OCI-LY7 (cell line): ENCODE data around the gene CLCN4. TPM values are rescaled to one million over a fixed set of nuclear protein-coding genes. Genes with fewer than 3 reads are reported as not detected.

Source experiments
- BruUV-seq: library from RNA; stranded (reverse); fragments of 400-500 nt; replicated peaks from 2 replicates; lab custom pipeline; 2021; lab: Mats Ljungman, UMichigan
- CTCF ChIA-PET: fragments of 300-600 bp; sonication (Branson Sonifier 250); formaldehyde crosslinking; loops from one replicate; lab custom pipeline; 2022; ENCODE audit warnings: antibody characterized with exemption; ENCODE audit not compliant: unreplicated experiment; lab: Charles Lee
- POLR2A ChIA-PET: fragments of 300-600 bp; sonication (Branson Sonifier 250); formaldehyde crosslinking; loops from one replicate; lab custom pipeline; 2022; ENCODE audit warnings: antibody characterized with exemption; lab: Charles Lee
- DNase-seq: peaks from one replicate; pipeline ENCODE4 v3.0.0-alpha.2; 2015; ENCODE audit warnings: low spot score
- H2AFZ ChIP-seq: fragments of 200-600 bp; sonication (generic), shearing (Covaris generic); 2 replicates; pipeline ENCODE4 v1.6.1; 2014; ENCODE audit warnings: mild to moderate bottlenecking, antibody characterized with exemption, low read length, moderate library complexity
- H3K27ac ChIP-seq: fragments of 200-600 bp; sonication (generic); 2 replicates; pipeline ENCODE4 v1.5.1; 2014; ENCODE audit warnings: mixed run types, low read depth, mild to moderate bottlenecking, moderate library complexity, low read length, inconsistent platforms; ENCODE audit not compliant: poor library complexity, severe bottlenecking
- H3K36me3 ChIP-seq: fragments of 200-600 bp; sonication (generic); 2 replicates; pipeline ENCODE4 v1.6.1; 2014; ENCODE audit warnings: mild to moderate bottlenecking, antibody characterized with exemption, low read length, moderate library complexity, mixed read lengths; ENCODE audit not compliant: insufficient read depth
- H3K4me1 ChIP-seq: fragments of 200-600 bp; sonication (generic); 2 replicates; pipeline ENCODE4 v1.5.1; 2014; ENCODE audit warnings: mild to moderate bottlenecking, low read length; ENCODE audit not compliant: insufficient read depth, poor library complexity, severe bottlenecking
- H3K4me2 ChIP-seq: fragments of 200-600 bp; sonication (generic); 2 replicates; pipeline ENCODE4 v1.6.1; 2014; ENCODE audit warnings: mild to moderate bottlenecking, low read length
- H3K4me3 ChIP-seq: fragments of 200-600 bp; sonication (generic); 2 replicates; pipeline ENCODE4 v1.5.1; 2014; ENCODE audit warnings: mild to moderate bottlenecking, low read depth, low read length; ENCODE audit not compliant: poor library complexity, severe bottlenecking
- H3K79me2 ChIP-seq: fragments of 200-600 bp; sonication (generic); 2 replicates; pipeline ENCODE4 v1.6.1; 2016; ENCODE audit warnings: low read depth, mild to moderate bottlenecking, low read length, moderate library complexity, mixed read lengths; ENCODE audit not compliant: insufficient read depth
- H3K9me2 ChIP-seq: fragments of 200-600 bp; sonication (generic); 2 replicates; pipeline ENCODE4 v1.6.1; 2016; ENCODE audit warnings: mild to moderate bottlenecking, low read length, mixed read lengths; ENCODE audit not compliant: insufficient read depth
- H3K9me3 ChIP-seq: fragments of 200-600 bp; sonication (generic); 2 replicates; pipeline ENCODE4 v1.6.1; 2014; ENCODE audit warnings: mild to moderate bottlenecking, mixed run types, low read length, mixed read lengths
- H4K20me1 ChIP-seq: fragments of 200-600 bp; sonication (generic); 2 replicates; pipeline ENCODE4 v1.6.1; 2014; ENCODE audit warnings: mild to moderate bottlenecking, antibody characterized with exemption, low read length, moderate library complexity, mixed read lengths; ENCODE audit not compliant: insufficient read depth
- CTCF ChIP-seq: fragments of 200-600 bp; sonication (generic); conservative IDR thresholded peaks from 2 replicates; pipeline ENCODE4 v1.5.1; 2014; ENCODE audit warnings: mild to moderate bottlenecking, antibody characterized with exemption, low read length, moderate library complexity, mixed read lengths
- EZH2phosphoT487 ChIP-seq: fragments of 200-600 bp; sonication (generic); IDR thresholded peaks from 2 replicates; pipeline ENCODE4 v1.6.1; 2018; ENCODE audit warnings: low read depth, borderline replicate concordance, mild to moderate bottlenecking, mixed run types, antibody characterized with exemption, low read length, moderate library complexity, mixed read lengths
- intact Hi-C: fragments of 100-400 bp; cut with micrococcal nuclease; formaldehyde crosslinking; loops from one replicate; pipeline ENCODE4 v1.10.0; 2022; ENCODE audit not compliant: unreplicated experiment
- total RNA-seq, 2 experiments: library from RNA; depleted of rRNA in 1 of 2; stranded (reverse); fragments of >200 nt in 1 of 2; shearing (Covaris generic) in 1 of 2; gene quantifications; 2 replicates each; pipeline ENCODE4 v1.2.3, GENCODE V29; 2014 to 2022

The CLCN4 gene
- total RNA-seq, 2 experiments from 2014 or later = 7.8 to 9.7 TPM

- Histone ChIP-seq H3K36me3 (peaks cover 25% of the 10 kb centered on the region), H3K27ac (no peak overlapping the region), H3K4me2 (no peak overlapping the region), H3K79me2 (no peaks in the 10 kb centered on the region), H3K9me3 (no peaks in the 10 kb centered on the region), H4K20me1 (no peaks in the 10 kb centered on the region), H3K9me2 (no peaks in the 10 kb centered on the region), H3K4me1 (peaks cover 15% of the 10 kb centered on the region), H2AFZ (no peak overlapping the region), H3K4me3 (no peak overlapping the region)
- ChIA-PET CTCF (no interaction called here), POLR2A (no interaction called here)
- intact Hi-C loops = no loop called here
- no TSS peak for BruUV-seq
- no peak for DNase-seq
- TF ChIP-seq EZH2phosphoT487 (no peak), CTCF (no peak)
Observed at GRCh38 chrX:10142041-10142599, 14.7 kb upstream of the CLCN4 start.

- peaks cover 15% of the 10 kb centered on the region for H3K4me1 ChIP-seq
- no peak overlapping the region for H2AFZ ChIP-seq
- H3K36me3 ChIP-seq = peaks cover 22% of the 10 kb centered on the region
- DNase-seq = peak; percentile 43
- ChIA-PET CTCF (no interaction called here), POLR2A (interaction anchor here (2.6 kb wide), 1 partner anchor 12 kb away, joined by 7 read pairs; no protein-coding TSS in a partner anchor)
- H3K9me3 ChIP-seq = no peaks in the 10 kb centered on the region
- H4K20me1 ChIP-seq = no peaks in the 10 kb centered on the region
- no peak overlapping the region for H3K4me3 ChIP-seq
- peak overlapping the region; percentile 28 for H3K27ac ChIP-seq
- no peaks in the 10 kb centered on the region for H3K9me2 ChIP-seq
- no TSS peak for BruUV-seq
- H3K79me2 ChIP-seq = no peaks in the 10 kb centered on the region
- TF ChIP-seq EZH2phosphoT487 (no peak), CTCF (no peak)
- H3K4me2 ChIP-seq = 0 out of 2 replicates have a peak overlapping the region, but pooled peaks have one; percentile 26
- intact Hi-C loops = no loop called here
Observed at GRCh38 chrX:10143071-10143983, 13.4 kb upstream of the CLCN4 start.
